Neural cell (in vitro differentiated cells): ENCODE data around the gene ODAD4.
"Not testable (repeated sequence)": the region's sequence is repeated elsewhere in the genome, so short reads cannot be mapped to it uniquely, and the experiment has no call there.

Experiments
- EP300 ChIP-seq: fragments of 450-650 bp; conservative IDR thresholded peaks from 2 replicates; pipeline ENCODE4 v1.6.1; 2014; ENCODE audit warnings: antibody characterized with exemption, mild to moderate bottlenecking, moderate library complexity; ENCODE audit not compliant: poor library complexity, severe bottlenecking
- MXI1 ChIP-seq: fragments of 450-650 bp; conservative IDR thresholded peaks from 2 replicates; pipeline ENCODE4 v1.6.1; 2014; ENCODE audit warnings: antibody characterized with exemption, mild to moderate bottlenecking; ENCODE audit not compliant: poor library complexity, severe bottlenecking
- RAD21 ChIP-seq: fragments of 450-650 bp; conservative IDR thresholded peaks from 2 replicates; pipeline ENCODE4 v1.6.1; 2014; ENCODE audit warnings: antibody characterized with exemption, mild to moderate bottlenecking, moderate library complexity
- SMC3 ChIP-seq: fragments of 450-650 bp; conservative IDR thresholded peaks from 2 replicates; pipeline ENCODE4 v1.6.1; 2014; ENCODE audit warnings: antibody characterized with exemption, mild to moderate bottlenecking, moderate library complexity; ENCODE audit not compliant: poor library complexity
- TF ChIP-seq, protein P1 (sequence below): fragments of 450-650 bp; IDR thresholded peaks from 2 replicates; pipeline ENCODE4 v1.5.1; 2014; ENCODE audit warnings: antibody characterized with exemption, mild to moderate bottlenecking, moderate library complexity; ENCODE audit not compliant: poor library complexity, severe bottlenecking
- TF ChIP-seq, protein P2 (sequence below): IDR thresholded peaks from 2 replicates; pipeline ENCODE4 v1.6.1; 2012; ENCODE audit warnings: borderline replicate concordance

- TF ChIP-seq RAD21, MXI1, SMC3, EP300: not testable (repeated sequence)
- TF ChIP-seq, protein P1, sequence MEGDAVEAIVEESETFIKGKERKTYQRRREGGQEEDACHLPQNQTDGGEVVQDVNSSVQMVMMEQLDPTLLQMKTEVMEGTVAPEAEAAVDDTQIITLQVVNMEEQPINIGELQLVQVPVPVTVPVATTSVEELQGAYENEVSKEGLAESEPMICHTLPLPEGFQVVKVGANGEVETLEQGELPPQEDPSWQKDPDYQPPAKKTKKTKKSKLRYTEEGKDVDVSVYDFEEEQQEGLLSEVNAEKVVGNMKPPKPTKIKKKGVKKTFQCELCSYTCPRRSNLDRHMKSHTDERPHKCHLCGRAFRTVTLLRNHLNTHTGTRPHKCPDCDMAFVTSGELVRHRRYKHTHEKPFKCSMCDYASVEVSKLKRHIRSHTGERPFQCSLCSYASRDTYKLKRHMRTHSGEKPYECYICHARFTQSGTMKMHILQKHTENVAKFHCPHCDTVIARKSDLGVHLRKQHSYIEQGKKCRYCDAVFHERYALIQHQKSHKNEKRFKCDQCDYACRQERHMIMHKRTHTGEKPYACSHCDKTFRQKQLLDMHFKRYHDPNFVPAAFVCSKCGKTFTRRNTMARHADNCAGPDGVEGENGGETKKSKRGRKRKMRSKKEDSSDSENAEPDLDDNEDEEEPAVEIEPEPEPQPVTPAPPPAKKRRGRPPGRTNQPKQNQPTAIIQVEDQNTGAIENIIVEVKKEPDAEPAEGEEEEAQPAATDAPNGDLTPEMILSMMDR = not testable (repeated sequence)
- TF ChIP-seq, protein P2, sequence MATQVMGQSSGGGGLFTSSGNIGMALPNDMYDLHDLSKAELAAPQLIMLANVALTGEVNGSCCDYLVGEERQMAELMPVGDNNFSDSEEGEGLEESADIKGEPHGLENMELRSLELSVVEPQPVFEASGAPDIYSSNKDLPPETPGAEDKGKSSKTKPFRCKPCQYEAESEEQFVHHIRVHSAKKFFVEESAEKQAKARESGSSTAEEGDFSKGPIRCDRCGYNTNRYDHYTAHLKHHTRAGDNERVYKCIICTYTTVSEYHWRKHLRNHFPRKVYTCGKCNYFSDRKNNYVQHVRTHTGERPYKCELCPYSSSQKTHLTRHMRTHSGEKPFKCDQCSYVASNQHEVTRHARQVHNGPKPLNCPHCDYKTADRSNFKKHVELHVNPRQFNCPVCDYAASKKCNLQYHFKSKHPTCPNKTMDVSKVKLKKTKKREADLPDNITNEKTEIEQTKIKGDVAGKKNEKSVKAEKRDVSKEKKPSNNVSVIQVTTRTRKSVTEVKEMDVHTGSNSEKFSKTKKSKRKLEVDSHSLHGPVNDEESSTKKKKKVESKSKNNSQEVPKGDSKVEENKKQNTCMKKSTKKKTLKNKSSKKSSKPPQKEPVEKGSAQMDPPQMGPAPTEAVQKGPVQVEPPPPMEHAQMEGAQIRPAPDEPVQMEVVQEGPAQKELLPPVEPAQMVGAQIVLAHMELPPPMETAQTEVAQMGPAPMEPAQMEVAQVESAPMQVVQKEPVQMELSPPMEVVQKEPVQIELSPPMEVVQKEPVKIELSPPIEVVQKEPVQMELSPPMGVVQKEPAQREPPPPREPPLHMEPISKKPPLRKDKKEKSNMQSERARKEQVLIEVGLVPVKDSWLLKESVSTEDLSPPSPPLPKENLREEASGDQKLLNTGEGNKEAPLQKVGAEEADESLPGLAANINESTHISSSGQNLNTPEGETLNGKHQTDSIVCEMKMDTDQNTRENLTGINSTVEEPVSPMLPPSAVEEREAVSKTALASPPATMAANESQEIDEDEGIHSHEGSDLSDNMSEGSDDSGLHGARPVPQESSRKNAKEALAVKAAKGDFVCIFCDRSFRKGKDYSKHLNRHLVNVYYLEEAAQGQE = not testable (repeated sequence)
Measured at GRCh38 chr17:41930833-41931156, 378 bp downstream of the ODAD4 start.
